Left cardiac atrium (tissue), 4 donors: ENCODE results near the gene CBLL1. TPM values are rescaled to one million over a fixed set of nuclear protein-coding genes. Genes with fewer than 3 reads are reported as not detected.

Source experiments
- ATAC-seq, 2 donors: fragments of 200-7000 bp; cut with Tn5 transposase; one replicate each; pipeline ENCODE4 v1.9.1; 2020; ENCODE audit warnings: mild to moderate bottlenecking in 2 of 2, moderate library complexity in 2 of 2
- DNase-seq: peaks from one replicate; pipeline ENCODE4 v3.0.0-alpha.2; 2020
- intact Hi-C, 2 donors: fragments of 100-400 bp; cut with DNase I; formaldehyde crosslinking; loops; one replicate each; pipeline versions ENCODE4 v1.14.1 to v1.15.1; 2022 to 2023
- total RNA-seq, 2 donors: library from RNA; stranded (reverse); fragmentation: NEBNext Ultra II Directional; extraction: Animal tissue kit (Norgen Biotek cat#: 25700); gene quantifications; one replicate each; pipeline ENCODE4 v1.2.1, GENCODE V29; 2021
- donor health status: DM: no; HTN: yes; CAD: no.
- donor health status: DM: no; HTN: yes; CAD: no; lungs with severe emphysema.
- donor health status: DM: yes; HTN: yes; CAD: no.
- donor health status: Dilated cardiomyopathy.

CBLL1 gene
- total RNA-seq, 2 donors from 2014 or later = 17.8 to 21.2 TPM

GRCh38 chr7:107799647-107800264 is 55.8 kb downstream of the CBLL1 start:
- intact Hi-C loops = no loop called here
- no peak for DNase-seq
- no peak for ATAC-seq

GRCh38 chr7:107803009-107803610 is 59.2 kb downstream of the CBLL1 start, which contains the start of gene SLC26A3:
SLC26A3 (minus strand) TSS chr7:107803223; CDS start chr7:107794509, 8,714 bp downstream.
- DNase-seq (no peak), ATAC-seq (no peak)
- intact Hi-C loops = no loop called here

- intact Hi-C loops = no loop called here
- ATAC-seq (no peak), DNase-seq (no peak)
These were observed 65.2 kb downstream of the CBLL1 start for GRCh38 chr7:107809179-107809578.

- intact Hi-C loops = no loop called here
- no peak for DNase-seq
- no peak for ATAC-seq
These were observed 66.7 kb downstream of the CBLL1 start for GRCh38 chr7:107810626-107811025.

Other genes starting within 250 kb of the CBLL1 start
- gene COG5, start 180.2 kb upstream of the CBLL1 start, total RNA-seq = 10 to 100 TPM; 42.8 to 57.8 TPM
- 1 to 10 TPM; 6.1 to 6.4 TPM for gene DUS4L, start 180.2 kb upstream of the CBLL1 start, total RNA-seq
- gene BCAP29, start 163.9 kb upstream of the CBLL1 start, total RNA-seq = 10 to 100 TPM; 84.1 to 95.2 TPM
- under 1 TPM; 0.58 to 0.74 TPM for gene SLC26A4, start 83.3 kb upstream of the CBLL1 start, total RNA-seq
- not detected for gene SLC26A3, start 59.1 kb downstream of the CBLL1 start, total RNA-seq
- 100 to 1,000 TPM; 159 to 179 TPM for gene DLD, start 147.0 kb downstream of the CBLL1 start, total RNA-seq